Urothelium cell line (cell line): ENCODE measurements around the gene TMEM258.
A peak's percentile ranks its signal among the peaks of the same experiment; 100 is the strongest.

Experiments
- DNase-seq: peaks from one replicate; pipeline ENCODE4 v3.0.0; 2011; ENCODE audit warnings: low spot score, mixed read lengths
- FAIRE-seq: peaks from 2 replicates; lab custom pipeline; 2011; peaks lifted over from hg19 to GRCh38; lab: Jason Lieb, UNC

TMEM258 gene

DNA sequence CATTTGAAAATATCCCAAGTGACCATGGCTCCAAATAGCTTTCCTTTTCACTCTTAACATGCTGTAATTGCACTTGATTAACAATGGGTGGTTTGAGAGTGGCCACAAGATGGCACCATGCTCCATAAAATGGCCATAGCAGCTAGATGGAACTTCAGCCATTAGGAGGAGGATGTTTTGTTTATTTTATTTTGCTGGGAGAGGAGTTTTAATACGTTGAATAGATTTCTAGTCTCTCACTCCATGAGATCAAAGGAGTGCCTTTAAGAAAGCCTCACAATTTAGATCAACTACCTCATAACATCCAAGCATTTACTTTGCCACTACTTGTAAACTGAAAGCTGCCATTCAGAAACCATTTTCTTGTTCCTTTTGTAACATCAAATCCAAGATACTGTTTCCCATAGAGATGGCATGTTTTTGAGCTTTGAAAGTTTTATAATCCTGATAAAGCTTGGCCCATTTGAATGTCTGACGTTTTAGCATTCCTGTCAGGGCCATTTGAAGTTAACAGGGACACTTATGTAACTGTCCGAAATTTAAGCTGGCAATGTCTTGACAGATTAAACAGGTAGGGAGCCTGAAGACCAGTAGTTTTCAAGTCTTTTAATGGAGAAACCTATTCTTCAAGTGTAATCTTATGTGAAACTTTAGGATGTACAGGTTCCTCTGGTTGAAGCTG is 5.0 kb upstream of the TMEM258 start:
- no peak for FAIRE-seq
- peak; percentile 57 for DNase-seq

GRCh38 chr11:61795876-61796526 is 3.6 kb upstream of the TMEM258 start:
- FAIRE-seq (no peak), DNase-seq (no peak)

GRCh38 chr11:61795459-61795858 is 3.1 kb upstream of the TMEM258 start:
- DNase-seq (no peak), FAIRE-seq (no peak)

DNA sequence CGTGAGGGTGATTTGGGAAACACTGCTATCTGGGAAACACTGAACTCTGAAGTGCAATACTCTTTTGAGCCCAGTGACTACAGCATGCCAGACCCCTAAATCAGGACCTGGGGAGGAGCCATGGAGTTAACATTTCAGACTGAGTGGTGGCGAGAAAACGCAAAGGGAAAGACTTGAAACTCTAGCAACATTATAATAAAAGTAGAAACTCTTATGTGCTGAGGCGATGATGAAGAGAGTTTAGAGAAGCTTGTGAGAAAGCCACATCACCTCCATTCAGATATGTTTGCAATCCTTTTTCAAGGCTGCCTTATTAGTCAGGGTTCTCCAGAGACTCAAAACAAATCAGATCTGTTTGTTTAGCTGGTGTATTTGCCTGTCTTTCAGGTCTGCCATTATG is 2.2 kb upstream of the TMEM258 start:
- DNase-seq (no peak), FAIRE-seq (no peak)

DNA sequence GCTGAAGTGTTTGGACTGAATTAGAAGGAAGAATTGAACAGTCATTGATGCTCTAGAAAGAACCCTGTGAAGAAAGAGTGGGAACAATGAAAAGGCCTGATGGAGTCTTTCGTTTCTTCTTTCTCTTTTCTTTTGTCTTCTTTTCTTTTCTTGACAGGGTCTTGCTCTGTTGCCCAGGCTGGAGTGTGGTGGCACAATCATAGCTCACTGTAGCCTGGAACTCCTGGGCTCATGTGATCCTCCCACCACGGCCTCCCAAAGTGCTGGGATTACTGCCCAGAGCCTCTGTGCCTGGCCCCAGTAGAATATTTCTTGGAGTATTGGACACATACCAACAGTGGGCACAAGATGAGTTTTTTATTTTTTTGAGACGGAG is 1.4 kb upstream of the TMEM258 start:
- DNase-seq (no peak), FAIRE-seq (no peak)

DNA sequence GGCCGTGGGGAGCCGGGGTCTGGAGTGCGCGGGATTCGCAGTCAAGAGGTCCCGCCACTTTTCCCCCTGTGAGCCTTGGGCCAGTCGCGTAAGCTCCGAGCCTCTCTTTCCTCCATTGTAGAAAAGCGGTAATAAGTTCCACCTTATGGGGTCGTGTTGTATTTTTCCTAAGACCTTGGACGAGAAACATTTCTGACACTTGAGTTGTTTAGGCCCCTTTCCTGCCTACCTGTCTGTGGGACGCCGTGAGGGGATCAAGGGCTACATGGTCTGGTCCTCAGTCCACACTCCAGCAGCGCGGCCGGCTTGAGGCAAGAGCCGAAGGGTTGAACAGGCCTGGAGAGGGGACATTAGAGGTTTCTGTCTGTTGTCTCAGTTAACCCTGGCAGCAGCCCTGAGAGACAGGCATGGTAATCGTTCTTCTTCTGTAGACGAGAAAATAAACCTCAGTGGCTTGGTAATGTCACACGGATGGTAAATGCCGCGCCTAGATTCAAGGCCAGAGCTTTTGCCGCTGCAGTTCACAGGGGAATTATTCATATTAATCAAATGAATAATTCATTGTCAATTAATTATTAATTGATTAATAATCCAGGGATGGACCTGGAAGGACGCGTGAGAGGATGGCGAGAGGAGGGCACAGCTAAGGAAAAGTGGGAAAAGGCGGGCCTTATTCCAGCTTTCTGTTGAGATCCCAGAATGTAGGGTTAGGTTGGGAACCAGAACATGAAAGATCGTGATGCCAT is 857 bp upstream of the TMEM258 start:
- DNase-seq, result no peak
- no peak for FAIRE-seq

DNA sequence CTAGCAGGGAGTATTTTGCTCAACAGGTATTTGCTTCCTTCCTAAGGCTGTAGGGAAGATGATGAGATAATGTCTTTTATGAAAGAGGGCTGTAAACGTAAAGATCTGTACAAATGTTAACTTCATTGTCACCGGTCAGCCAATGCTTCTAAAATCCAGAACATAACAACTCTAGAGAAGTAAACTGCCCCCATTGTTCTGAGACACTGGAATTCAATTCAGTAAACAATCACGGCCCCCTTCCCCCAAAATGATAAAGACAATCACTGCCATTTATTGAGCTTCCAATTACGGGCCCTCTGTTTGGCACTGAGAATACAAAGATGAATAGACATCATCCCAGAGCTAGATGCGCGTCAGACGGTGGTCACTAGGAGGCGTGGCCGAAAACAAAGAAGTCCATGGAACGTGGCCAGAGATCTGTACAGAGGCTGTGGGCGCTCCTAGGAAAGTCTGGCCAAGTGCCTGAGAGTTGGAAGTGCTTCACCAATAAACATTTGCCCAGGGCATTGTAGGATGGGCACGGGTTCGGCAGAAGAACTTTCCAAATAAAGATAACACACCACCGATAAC is 576 bp downstream of the TMEM258 start:
- FAIRE-seq (no peak), DNase-seq (peak; percentile 71)

DNA sequence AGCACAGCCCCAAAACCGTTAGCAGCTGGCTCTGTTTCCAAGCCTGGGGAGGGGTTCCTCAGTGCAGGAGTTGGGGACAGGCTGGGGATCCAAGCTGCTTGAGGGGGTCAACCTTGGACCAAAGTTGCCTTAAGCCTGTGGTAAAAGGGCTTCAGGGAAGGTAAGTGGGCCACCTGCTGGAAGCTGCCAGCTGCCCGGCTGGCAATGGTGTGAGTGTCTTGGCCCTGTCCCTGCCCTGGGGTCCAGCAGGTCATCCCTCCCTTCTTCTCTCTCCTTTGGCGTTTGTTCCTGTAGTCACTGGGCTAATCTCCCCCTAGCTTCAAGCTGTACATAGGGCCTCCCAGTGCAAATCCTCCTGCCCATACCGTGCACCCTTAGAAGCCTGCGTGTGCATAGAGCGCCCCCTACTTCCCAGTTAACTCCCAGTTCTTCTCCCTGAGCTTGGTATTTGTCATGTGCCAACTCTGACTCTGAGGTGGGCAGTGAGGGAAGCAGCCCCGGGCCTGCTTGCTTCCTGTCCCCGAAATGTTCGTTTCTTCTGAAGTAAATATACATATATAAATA is 4.4 kb downstream of the TMEM258 start:
- peak; percentile 31 for DNase-seq
- no peak for FAIRE-seq

DNA sequence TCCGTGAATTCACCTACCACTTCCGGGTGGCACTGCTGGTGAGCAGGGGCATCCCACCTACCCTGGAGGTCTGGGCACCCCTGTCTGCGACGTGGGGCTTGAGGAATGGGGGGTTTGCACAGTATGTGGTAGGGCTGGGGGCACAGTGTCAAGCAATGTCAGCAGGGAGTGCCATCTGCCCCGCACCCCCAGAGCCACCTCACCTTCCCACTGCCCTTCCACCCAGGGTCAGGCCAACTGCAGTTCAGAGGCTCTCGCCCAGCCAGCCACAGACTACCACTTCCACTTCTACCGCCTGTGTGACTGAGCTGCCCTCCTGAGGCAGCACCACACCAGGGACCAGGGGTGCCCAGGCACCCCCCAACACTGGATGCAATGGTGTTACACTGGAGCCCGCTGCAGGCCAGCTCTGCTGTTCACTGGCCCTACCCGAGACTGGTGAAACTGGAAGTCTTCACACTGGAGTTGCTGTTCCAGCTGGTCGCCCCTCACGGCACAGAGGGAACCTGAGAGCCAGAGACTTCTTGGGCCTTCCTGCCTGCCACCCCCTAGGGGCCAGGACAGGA is 6.5 kb downstream of the TMEM258 start:
- FAIRE-seq (no peak), DNase-seq (no peak)

DNA sequence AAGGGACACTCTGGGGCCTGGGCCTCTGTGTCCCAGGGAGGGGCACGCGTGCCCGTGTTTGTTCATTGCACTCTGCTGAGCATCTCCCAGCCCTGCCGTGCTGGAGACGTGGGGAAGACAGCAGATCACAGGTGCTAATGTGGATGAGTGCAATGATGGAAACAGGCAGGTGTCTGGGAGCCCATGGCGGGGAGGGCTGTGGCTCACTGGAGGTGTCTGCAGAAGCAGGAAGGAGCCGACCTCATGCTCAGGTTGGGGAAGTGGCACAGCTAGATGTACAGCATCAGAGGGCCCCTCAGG is 7.9 kb downstream of the TMEM258 start:
- no peak for FAIRE-seq
- no peak for DNase-seq

- no peak for FAIRE-seq
These were observed 8.5 kb downstream of the TMEM258 start for GRCh38 chr11:61783717-61784505.

DNA sequence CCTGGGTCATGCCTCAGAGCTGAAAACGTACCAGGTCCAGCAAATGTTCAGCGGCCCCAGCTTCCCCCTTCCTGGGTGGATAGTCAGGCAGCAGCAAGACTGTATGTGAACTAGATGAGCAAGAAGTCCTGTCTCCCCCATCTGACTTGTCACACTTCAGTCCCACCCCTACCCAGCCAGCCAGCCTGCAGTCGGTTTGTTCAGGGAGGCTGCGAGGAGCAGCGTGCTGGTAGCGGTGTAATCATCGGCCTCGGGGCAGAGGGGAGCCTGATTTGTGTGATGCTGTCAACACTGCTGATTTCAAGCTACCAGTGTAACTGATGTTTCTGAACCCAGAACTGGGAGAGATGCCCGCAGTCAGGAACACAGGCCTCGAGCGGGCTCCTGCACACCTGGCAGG is 9.6 kb downstream of the TMEM258 start:
- no peak for FAIRE-seq

More at GRCh38 chr11:61783717-61784505, 8.5 kb downstream of the TMEM258 start:
- no peak for DNase-seq

GRCh38 chr11:61782299-61782698 is 10.1 kb downstream of the TMEM258 start:
- FAIRE-seq (no peak), DNase-seq (no peak)

More for the DNA sequence above, 9.6 kb downstream of the TMEM258 start:
- DNase-seq, result no peak

GRCh38 chr11:61781585-61781984 is 10.8 kb downstream of the TMEM258 start:
- FAIRE-seq (no peak), DNase-seq (no peak)

DNA sequence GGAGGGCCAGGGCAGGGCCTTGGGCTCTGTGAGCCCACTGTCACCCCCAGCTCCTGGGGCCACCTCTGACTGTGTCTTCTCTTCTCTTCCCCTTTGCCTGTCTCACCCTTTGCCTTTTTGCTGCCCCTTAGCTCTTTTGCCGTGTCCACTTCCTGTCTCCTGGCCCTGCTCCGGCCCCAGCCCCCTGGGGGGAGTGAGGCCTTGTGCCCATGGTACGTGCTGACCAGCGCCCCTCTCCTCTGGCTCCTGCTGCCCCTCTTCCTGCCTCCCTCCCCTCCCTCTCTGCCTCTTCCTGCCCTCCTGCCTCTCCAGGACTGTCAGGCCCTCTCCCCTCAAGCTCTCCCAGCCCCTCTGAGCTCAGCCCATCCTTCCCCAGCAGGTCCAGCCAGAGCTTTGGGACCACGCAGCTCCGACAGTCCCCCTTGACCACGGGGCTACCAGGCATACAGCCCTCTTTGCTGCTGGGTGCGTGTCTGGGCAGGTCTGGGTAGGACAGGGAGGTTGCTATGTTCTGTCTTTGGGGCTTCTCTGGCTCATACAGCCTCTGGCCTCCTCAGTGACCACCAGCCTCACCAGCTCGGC is 11.7 kb downstream of the TMEM258 start:
- DNase-seq (no peak), FAIRE-seq (no peak)

- no peak for DNase-seq
- no peak for FAIRE-seq
These were observed 12.5 kb downstream of the TMEM258 start for GRCh38 chr11:61779666-61780525.

DNA sequence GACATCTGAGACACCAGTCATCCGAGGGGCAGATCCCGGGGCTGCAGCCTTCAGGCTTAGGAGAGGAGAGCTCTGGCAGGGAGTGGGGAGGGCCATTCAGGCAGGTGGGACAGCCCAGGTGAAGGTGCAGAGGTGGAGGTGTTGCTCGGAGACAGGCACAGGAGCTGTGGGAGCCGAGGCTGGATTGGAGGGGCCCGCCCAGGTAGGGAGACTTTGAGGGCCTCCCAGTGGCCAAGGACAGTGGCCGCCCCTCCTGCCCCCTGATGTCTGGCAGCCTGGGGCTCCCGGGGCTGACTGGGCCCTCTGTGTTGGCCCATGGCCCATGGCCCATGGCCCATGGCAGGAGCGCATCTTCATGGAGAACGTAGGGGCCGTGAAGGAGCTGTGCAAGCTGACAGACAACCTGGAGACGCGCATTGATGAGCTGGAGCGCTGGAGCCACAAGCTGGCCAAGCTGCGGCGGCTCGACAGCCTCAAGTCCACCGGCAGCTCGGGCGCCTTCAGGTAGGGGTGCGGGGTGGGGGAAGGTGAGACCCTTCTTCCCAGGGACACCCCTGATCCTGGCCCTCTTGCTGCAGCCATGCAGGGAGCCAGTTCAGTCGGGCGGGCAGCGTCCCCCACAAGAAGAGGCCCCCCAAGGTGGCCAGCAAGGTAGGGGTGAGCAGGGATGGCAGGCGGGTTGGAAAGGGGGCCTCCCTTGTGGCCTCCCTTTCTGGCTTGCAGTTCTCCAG is 13.3 kb downstream of the TMEM258 start:
- DNase-seq (no peak), FAIRE-seq (no peak)

GRCh38 chr11:61778357-61778886 is 14.0 kb downstream of the TMEM258 start:
- FAIRE-seq, result no peak

More at GRCh38 chr11:61778357-61778886, 14.0 kb downstream of the TMEM258 start:
- no peak for DNase-seq
